ENCODE results near the gene GPM6B.
"Not testable (repeated sequence)": the region's sequence is repeated elsewhere in the genome, so short reads cannot be mapped to it uniquely, and the experiment has no call there.

The GPM6B gene

GRCh38 chrX:13724878-13725277, 92.0 kb downstream of the GPM6B start:
- not testable (repeated sequence) for DNase-seq

DNA sequence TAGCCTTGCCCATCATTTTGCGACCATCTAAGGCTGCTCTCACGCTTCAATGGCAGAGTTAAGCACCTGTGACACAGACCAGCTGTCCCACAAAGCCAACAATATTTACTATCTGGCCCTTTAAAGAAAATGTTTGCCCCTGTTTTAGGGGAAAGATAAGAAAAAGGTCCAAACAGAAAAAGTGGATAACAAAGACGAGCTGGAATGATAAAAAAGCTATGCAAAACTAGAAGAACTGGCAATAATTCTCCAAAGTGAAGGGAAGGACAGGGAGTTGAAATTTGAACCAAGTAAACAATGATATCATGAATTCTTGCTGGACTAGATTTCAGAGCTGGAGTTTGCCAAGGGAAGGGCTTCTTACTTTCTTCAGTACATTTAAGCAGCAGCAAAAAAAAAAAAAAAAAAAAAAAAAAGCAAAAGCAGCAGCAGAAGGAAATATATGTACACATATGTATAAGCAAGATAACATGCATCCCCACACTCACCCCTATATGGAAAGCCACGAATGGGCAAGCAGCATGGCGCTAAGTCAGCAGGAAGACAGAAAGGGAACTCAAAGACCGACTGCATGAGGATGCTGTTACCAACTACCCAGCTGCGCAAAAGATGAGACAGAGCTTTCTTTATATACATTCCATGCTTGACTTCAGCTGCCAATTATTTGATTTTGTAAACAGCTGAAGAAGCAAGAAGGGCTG, 94.9 kb downstream of the GPM6B start:
- DNase-seq = peak in 1 of 4 experiments; percentile 22

- no peak for DNase-seq
Measured at GRCh38 chrX:13721371-13721770, 95.5 kb downstream of the GPM6B start.

Data from suppressor macrophage (primary cell).